KG1 (cell line): Measurements from ENCODE around the gene MAGEB16.
A peak's percentile ranks its signal among the peaks of the same experiment; 100 is the strongest.

ENCODE experiments used
- DNase-seq: peaks from one replicate; lab custom pipeline; 2025; lab: John Stamatoyannopoulos, UW

The MAGEB16 gene

DNA sequence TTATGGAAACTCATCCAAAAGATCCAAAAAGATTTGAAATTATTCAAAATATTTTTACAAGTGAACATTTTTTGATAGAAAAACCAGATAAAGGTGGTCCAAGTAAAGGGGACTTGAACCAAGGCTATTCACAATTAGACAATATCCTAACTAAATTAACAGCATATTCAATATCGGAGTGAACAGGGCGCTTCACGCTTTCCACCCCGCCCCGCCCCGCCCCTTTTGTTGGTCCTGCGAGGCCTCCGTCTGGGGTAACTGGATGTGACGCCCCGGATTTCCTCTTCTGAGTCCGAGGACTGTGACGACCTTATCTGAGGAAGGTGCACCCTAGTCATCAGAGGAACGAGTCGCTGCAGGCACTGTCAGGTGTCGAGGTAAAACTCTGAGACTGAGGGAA is at the start of gene MAGEB16:
MAGEB16 (plus strand) TSS at position 301 of the 400 bp plus-strand sequence. CDS start 3,855 bp downstream, outside the sequence.
- DNase-seq: no peak

GRCh38 chrX:35773958-35774564 is 24.1 kb upstream of the MAGEB16 start:
- no peak for DNase-seq

DNA sequence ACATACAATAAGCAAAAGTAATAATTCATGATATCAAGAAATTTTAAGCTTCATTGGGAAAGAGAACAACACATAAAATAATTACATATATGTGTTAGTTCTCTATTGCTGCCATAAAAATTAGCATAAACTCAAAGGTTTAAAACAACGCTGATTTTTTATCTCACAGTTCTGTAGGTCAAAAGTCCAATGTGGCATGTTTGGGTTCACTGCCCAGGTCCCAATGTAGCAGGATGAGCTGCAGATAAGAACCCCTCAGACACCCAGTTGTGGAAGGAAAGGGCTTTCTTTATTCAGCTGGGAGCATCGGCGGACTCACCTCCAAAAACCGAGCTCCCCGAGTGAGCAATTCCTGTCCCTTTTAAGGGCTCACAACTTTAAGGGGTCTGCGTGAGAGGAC is 13.1 kb upstream of the MAGEB16 start:
- DNase-seq: no peak

GRCh38 chrX:35786271-35786670 is 11.9 kb upstream of the MAGEB16 start:
- DNase-seq: no peak

GRCh38 chrX:35787867-35788266 is 10.3 kb upstream of the MAGEB16 start:
- DNase-seq: no peak

GRCh38 chrX:35800474-35800873 is 2.3 kb downstream of the MAGEB16 start:
- DNase-seq: no peak

GRCh38 chrX:35809781-35810180 is 11.6 kb downstream of the MAGEB16 start:
- DNase-seq: no peak

GRCh38 chrX:35819241-35819640 is 21.1 kb downstream of the MAGEB16 start:
- DNase-seq: no peak

DNA sequence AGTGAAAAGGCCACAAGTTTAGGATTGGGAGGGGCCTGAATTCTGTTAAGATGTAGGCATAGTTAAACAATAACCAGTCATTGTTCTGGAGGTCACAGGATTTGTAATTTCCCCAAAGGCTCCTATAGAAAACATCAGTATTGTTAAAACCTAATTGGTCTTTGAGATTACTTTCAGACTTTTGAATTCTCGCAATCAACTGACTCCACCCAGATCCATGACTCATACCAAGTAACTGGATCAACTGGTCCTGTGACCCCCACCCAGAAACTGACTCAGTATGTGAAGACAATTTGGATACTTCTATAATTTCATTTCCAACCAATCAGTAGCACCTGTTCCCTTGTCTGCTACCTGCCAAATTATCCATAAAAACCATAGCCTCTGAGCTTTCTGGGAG is 28.4 kb downstream of the MAGEB16 start:
- no peak for DNase-seq

GRCh38 chrX:35829501-35829900 is 31.4 kb downstream of the MAGEB16 start:
- no peak for DNase-seq

DNA sequence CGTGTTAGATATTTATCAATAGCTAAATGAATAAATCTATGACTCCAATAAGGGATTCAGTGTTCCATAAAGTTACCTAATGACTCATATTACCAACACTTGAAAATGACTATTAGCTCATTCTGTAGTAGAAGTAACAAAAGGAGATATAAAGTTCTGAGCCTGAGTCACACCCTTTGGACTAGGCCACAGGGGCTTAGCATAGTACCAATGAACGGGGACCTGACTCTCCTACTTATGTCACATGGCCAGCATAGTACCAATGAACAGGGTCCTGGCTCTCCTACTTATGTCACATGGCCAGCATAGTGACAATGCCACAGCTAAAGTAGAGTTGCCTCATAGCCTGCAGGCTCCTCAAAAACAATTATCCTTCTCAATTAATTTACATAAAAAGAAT is 43.7 kb downstream of the MAGEB16 start:
- no peak for DNase-seq

DNA sequence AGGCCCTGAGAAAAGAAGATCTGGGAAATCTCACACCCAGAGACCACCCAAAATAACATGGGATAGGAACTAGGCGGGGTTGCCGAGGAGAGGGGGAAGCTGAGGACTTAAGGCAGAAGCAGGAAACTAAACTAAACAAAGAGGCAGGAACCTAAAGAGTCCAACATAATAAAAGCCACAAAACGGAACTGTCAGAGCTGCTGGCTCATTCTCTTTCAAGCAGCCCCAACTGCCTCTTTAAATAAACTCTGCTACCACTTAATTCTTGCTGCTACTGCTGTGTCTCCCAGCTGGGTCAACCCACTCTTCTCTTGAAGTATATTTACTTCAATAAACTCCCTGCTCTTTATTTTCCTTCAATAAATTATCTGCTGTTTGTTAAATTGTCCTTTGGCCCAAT is 44.5 kb downstream of the MAGEB16 start:
- peak; percentile 17 for DNase-seq

DNA sequence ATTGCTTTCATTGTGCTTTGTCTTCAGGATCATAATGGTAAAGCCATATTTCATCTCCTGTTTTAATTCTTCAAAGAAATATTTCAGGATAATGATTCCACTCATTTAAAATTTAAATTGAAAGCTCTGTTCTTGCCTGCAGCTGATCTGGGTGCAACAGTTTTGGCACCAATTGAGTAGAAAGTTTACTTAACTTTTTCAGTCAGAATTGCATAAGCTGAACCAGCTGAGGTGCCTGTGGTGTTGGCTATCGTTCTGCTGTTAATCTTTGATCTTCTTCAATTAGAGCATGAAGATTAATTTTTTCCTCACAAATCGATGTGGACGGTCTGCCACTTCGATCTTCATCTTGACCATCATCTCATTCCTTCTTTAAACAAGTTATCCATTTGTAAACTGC is 49.6 kb downstream of the MAGEB16 start:
- no peak for DNase-seq
